Measurements from ENCODE around the gene ANXA8.
"Not testable (repeated sequence)": the region's sequence is repeated elsewhere in the genome, so short reads cannot be mapped to it uniquely, and the experiment has no call there.

DNA sequence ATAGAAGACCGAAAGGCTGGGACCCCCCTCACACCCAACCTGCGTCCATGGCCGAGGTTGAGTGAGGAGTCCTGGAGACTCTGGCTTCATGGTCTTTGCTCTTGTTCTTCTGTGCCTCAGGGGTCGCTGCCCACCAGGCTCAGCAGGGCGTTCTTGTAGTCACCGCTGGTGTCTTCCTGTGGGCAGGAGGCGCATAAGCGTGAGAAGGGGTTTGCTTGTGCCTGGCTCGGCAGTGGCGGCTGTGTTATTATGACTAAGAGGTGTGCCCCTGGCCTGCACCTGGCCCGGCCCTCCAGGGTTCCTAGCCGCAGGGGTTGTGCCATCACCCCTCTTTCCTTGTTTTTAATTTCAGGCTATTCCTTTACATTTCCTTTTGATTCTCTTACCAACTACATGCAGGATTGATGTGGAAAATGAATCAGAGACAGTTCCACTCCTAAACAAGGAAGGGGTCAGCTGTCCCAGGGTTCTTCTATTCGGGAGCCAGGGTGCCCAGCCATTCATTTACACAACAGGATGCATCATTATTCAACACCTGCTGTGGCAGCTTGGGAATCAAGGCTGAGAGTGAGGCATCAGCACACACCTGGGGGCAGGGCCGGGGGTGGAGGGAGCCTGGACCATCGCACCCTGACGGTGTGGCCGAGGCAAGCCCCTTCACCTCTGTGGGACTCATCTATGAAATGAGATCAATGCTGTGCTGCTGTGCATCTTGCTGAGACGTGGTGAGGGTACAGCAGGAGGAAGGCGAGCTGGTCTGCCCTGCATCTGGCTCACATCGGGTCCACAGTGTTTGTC, 15.0 kb downstream of the ANXA8 start:
- not testable (repeated sequence) for TF ChIP-seq CTCF (conservative IDR thresholded peaks at IDR 0.05; ENCODE audit: low read depth, low read length); EZH2 (IDR thresholded peaks at IDR 0.05; ENCODE audit: borderline replicate concordance, low read depth, low read length, poor library complexity, severe bottlenecking)
